ENCODE results near the gene COPZ2. TPM values are rescaled to one million over a fixed set of nuclear protein-coding genes. Genes with fewer than 3 reads are reported as not detected.
A peak's percentile ranks its signal among the peaks of the same experiment; 100 is the strongest.

Gene COPZ2
- total RNA-seq, 1 donor from 2014 or later: not detected

- DNase-seq: no peak
- TF ChIP-seq, protein P1, sequence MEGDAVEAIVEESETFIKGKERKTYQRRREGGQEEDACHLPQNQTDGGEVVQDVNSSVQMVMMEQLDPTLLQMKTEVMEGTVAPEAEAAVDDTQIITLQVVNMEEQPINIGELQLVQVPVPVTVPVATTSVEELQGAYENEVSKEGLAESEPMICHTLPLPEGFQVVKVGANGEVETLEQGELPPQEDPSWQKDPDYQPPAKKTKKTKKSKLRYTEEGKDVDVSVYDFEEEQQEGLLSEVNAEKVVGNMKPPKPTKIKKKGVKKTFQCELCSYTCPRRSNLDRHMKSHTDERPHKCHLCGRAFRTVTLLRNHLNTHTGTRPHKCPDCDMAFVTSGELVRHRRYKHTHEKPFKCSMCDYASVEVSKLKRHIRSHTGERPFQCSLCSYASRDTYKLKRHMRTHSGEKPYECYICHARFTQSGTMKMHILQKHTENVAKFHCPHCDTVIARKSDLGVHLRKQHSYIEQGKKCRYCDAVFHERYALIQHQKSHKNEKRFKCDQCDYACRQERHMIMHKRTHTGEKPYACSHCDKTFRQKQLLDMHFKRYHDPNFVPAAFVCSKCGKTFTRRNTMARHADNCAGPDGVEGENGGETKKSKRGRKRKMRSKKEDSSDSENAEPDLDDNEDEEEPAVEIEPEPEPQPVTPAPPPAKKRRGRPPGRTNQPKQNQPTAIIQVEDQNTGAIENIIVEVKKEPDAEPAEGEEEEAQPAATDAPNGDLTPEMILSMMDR (IDR thresholded peaks at IDR 0.05; ENCODE audit: partially characterized antibody, unreplicated experiment): no peak
- Mint-ChIP-seq H3K27ac (ENCODE audit: unreplicated experiment) (no peak overlapping the region), H3K4me1 (ENCODE audit: low read depth, unreplicated experiment) (peaks cover 45% of the 10 kb centered on the region), H3K4me3 (ENCODE audit: unreplicated experiment) (no peak overlapping the region), H3K27me3 (ENCODE audit: unreplicated experiment) (no peaks in the 10 kb centered on the region), H3K36me3 (ENCODE audit: unreplicated experiment) (no peaks in the 10 kb centered on the region), H3K9me3 (ENCODE audit: unreplicated experiment) (peaks cover 14% of the 10 kb centered on the region)
Measured at GRCh38 chr17:47997586-47997985, 40.0 kb downstream of the COPZ2 start.

DNA sequence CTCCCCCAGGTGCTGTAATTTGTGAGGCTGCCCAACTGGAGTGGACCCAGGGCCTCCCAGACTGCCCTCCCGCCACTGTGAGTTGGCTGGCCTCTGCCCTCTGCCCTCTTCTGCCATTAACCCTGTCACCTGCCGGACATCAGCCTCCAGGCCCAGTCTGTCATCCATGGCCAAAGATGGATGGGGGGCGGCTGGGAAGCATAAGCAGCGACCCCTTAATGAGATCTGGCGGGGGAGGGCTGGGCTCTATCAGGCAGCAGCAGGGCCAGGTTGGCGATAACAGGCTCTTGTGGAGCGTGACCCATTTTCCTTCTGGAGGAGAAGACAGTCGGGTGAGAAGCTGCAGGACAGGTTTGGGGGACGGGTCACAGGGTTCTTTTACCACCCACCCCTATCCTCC is 41.4 kb downstream of the COPZ2 start:
- DNase-seq: no peak
- H3K9me3 Mint-ChIP-seq (ENCODE audit: unreplicated experiment): peaks cover 17% of the 10 kb centered on the region
- H3K27me3 Mint-ChIP-seq (ENCODE audit: unreplicated experiment): peaks cover 1% of the 10 kb centered on the region
- H3K4me1 Mint-ChIP-seq (ENCODE audit: low read depth, unreplicated experiment): peaks cover 45% of the 10 kb centered on the region
- peak overlapping the region; percentile 50 for H3K27ac Mint-ChIP-seq (ENCODE audit: unreplicated experiment)
- H3K36me3 Mint-ChIP-seq (ENCODE audit: unreplicated experiment): no peaks in the 10 kb centered on the region
- TF ChIP-seq, protein P1 (IDR thresholded peaks at IDR 0.05; ENCODE audit: partially characterized antibody, unreplicated experiment): no peak
- peak overlapping the region; percentile 52 for H3K4me3 Mint-ChIP-seq (ENCODE audit: unreplicated experiment)

- Mint-ChIP-seq H3K9me3 (ENCODE audit: unreplicated experiment) (peaks cover 24% of the 10 kb centered on the region), H3K27ac (ENCODE audit: unreplicated experiment) (peak overlapping the region; percentile 28), H3K27me3 (ENCODE audit: unreplicated experiment) (peaks cover 10% of the 10 kb centered on the region), H3K36me3 (ENCODE audit: unreplicated experiment) (no peaks in the 10 kb centered on the region), H3K4me3 (ENCODE audit: unreplicated experiment) (no peak overlapping the region), H3K4me1 (ENCODE audit: low read depth, unreplicated experiment) (peaks cover 51% of the 10 kb centered on the region)
- DNase-seq: no peak
- TF ChIP-seq, protein P1 (IDR thresholded peaks at IDR 0.05; ENCODE audit: partially characterized antibody, unreplicated experiment): no peak
Measured at GRCh38 chr17:47995241-47995935, 42.2 kb downstream of the COPZ2 start.

- peaks cover 53% of the 10 kb centered on the region for H3K4me1 Mint-ChIP-seq (ENCODE audit: low read depth, unreplicated experiment)
- H3K27me3 Mint-ChIP-seq (ENCODE audit: unreplicated experiment): peaks cover 12% of the 10 kb centered on the region
- TF ChIP-seq, protein P1 (IDR thresholded peaks at IDR 0.05; ENCODE audit: partially characterized antibody, unreplicated experiment): no peak
- H3K9me3 Mint-ChIP-seq (ENCODE audit: unreplicated experiment): peaks cover 24% of the 10 kb centered on the region
- DNase-seq: no peak
- no peak overlapping the region for H3K4me3 Mint-ChIP-seq (ENCODE audit: unreplicated experiment)
- H3K27ac Mint-ChIP-seq (ENCODE audit: unreplicated experiment): peak overlapping the region; percentile 87
- no peaks in the 10 kb centered on the region for H3K36me3 Mint-ChIP-seq (ENCODE audit: unreplicated experiment)
Measured at GRCh38 chr17:47994724-47995123, 42.9 kb downstream of the COPZ2 start.

DNA sequence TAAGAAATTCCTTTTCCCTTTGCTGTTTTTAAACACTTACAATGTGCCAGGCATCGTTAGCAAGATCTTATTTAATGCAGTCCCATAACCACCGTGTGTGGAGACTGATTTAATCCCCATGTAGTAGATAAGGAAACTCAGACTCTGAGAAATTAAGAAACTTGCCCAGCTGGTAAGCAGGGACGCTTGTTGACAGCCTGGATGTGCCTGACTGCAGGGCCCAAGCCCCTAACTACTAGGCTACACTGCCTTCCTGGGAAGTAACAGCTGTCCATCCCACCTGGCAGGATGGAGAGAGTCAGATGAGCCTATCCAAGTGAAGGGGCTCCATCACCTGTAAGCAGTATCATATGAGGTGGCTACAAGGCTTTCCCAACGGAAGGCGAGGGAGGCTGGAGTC is 43.6 kb downstream of the COPZ2 start:
- H3K27ac Mint-ChIP-seq (ENCODE audit: unreplicated experiment): peak overlapping the region; percentile 87

More for the DNA sequence above, 43.6 kb downstream of the COPZ2 start:
- Mint-ChIP-seq H3K36me3 (ENCODE audit: unreplicated experiment) (no peaks in the 10 kb centered on the region), H3K4me3 (ENCODE audit: unreplicated experiment) (peak overlapping the region; percentile 49), H3K27me3 (ENCODE audit: unreplicated experiment) (peaks cover 12% of the 10 kb centered on the region), H3K4me1 (ENCODE audit: low read depth, unreplicated experiment) (peaks cover 58% of the 10 kb centered on the region), H3K9me3 (ENCODE audit: unreplicated experiment) (peaks cover 28% of the 10 kb centered on the region)
- TF ChIP-seq, protein P1 (IDR thresholded peaks at IDR 0.05; ENCODE audit: partially characterized antibody, unreplicated experiment): no peak
- DNase-seq: no peak
